ENCODE data around the gene SNAPC4.

SNAPC4 gene

GRCh38 chr9:136387217-136387616 is 12.8 kb downstream of the SNAPC4 start:
- Histone ChIP-seq H2BK120ac (ENCODE audit: low read depth, low read length) (no peak overlapping the region), H3K18ac (ENCODE audit: low read length) (no peak overlapping the region), H3K4me1 (ENCODE audit: control insufficient read depth in 2 of 2, insufficient read depth in 1 of 2, low read depth in 1 of 2, low read length in 2 of 2) (no peaks in the 10 kb centered on the region), H3K36me3 (replicated peaks in 1 of 2; ENCODE audit: control insufficient read depth in 2 of 2, insufficient read depth in 2 of 2, low read length in 2 of 2) (peaks cover 60 to 90% of the 10 kb centered on the region in 2 donors), H2AK5ac (ENCODE audit: low read depth, low read length) (no peak overlapping the region), H4K8ac (ENCODE audit: low read depth, low read length) (no peak overlapping the region), H3K9me3 (replicated peaks in 1 of 2; ENCODE audit: control insufficient read depth in 2 of 2, insufficient read depth in 1 of 2, low read depth in 1 of 2, low read length in 2 of 2) (no peaks in the 10 kb centered on the region), H2AFZ (ENCODE audit: low read length) (no peak overlapping the region), H4K91ac (ENCODE audit: low read depth, low read length, poor library complexity) (no peak overlapping the region), H2BK5ac (ENCODE audit: low read length) (no peak overlapping the region), H2BK15ac (ENCODE audit: low read length) (no peak overlapping the region), H3K4ac (ENCODE audit: low read length) (no peak overlapping the region), H2BK12ac (ENCODE audit: low read length) (no peak overlapping the region), H3K4me3 (ENCODE audit: low read length in 2 of 2) (no peak overlapping the region), H3K79me1 (ENCODE audit: low read depth, low read length) (peaks cover 3% of the 10 kb centered on the region), H3K4me2 (ENCODE audit: insufficient read depth, low read length, poor library complexity, severe bottlenecking) (no peak overlapping the region), H3K9ac (ENCODE audit: low read depth, low read length, poor library complexity) (no peak overlapping the region), H3K23ac (ENCODE audit: low read depth, low read length, poor library complexity) (no peak overlapping the region), H3K27ac (replicated peaks; ENCODE audit: low read length) (no peak overlapping the region), H3K27me3 (ENCODE audit: control insufficient read depth in 3 of 3, insufficient read depth in 3 of 3, low read depth in 1 of 3, low read length in 3 of 3) (no peaks in the 10 kb centered on the region), H3K14ac (ENCODE audit: low read length) (peak overlapping the region; percentile 56)
- WGBS, 2 donors (ENCODE audit: extremely low coverage in 2 of 2, insufficient read length in 2 of 2, insufficient replicate concordance in 1 of 2) = no CpG with 5 or more reads among the region's 19 CpGs
- DNase-seq (ENCODE audit: low spot score) = no peak

- Histone ChIP-seq H4K8ac (ENCODE audit: low read depth, low read length) (no peak overlapping the region), H3K14ac (ENCODE audit: low read length) (no peak overlapping the region), H2BK120ac (ENCODE audit: low read depth, low read length) (no peak overlapping the region), H3K9me3 (replicated peaks in 1 of 2; ENCODE audit: control insufficient read depth in 2 of 2, insufficient read depth in 1 of 2, low read depth in 1 of 2, low read length in 2 of 2) (no peaks in the 10 kb centered on the region), H2BK12ac (ENCODE audit: low read length) (no peak overlapping the region), H3K23ac (ENCODE audit: low read depth, low read length, poor library complexity) (no peak overlapping the region), H2AFZ (ENCODE audit: low read length) (no peak overlapping the region), H2BK15ac (ENCODE audit: low read length) (no peak overlapping the region), H3K36me3 (replicated peaks in 1 of 2; ENCODE audit: control insufficient read depth in 2 of 2, insufficient read depth in 2 of 2, low read length in 2 of 2) (peaks cover 63 to 90% of the 10 kb centered on the region in 2 donors), H3K4me2 (ENCODE audit: insufficient read depth, low read length, poor library complexity, severe bottlenecking) (no peak overlapping the region), H3K27ac (replicated peaks; ENCODE audit: low read length) (no peak overlapping the region), H3K27me3 (ENCODE audit: control insufficient read depth in 3 of 3, insufficient read depth in 3 of 3, low read depth in 1 of 3, low read length in 3 of 3) (no peaks in the 10 kb centered on the region), H4K91ac (ENCODE audit: low read depth, low read length, poor library complexity) (no peak overlapping the region), H3K4me1 (ENCODE audit: control insufficient read depth in 2 of 2, insufficient read depth in 1 of 2, low read depth in 1 of 2, low read length in 2 of 2) (no peaks in the 10 kb centered on the region), H3K4me3 (ENCODE audit: low read length in 2 of 2) (no peak overlapping the region), H3K9ac (ENCODE audit: low read depth, low read length, poor library complexity) (no peak overlapping the region), H2BK5ac (ENCODE audit: low read length) (no peak overlapping the region), H3K18ac (ENCODE audit: low read length) (no peak overlapping the region), H3K4ac (ENCODE audit: low read length) (no peak overlapping the region), H3K79me1 (ENCODE audit: low read depth, low read length) (no peaks in the 10 kb centered on the region), H2AK5ac (ENCODE audit: low read depth, low read length) (no peak overlapping the region)
- DNase-seq (ENCODE audit: low spot score) = no peak
- no CpG with 5 or more reads among the region's 13 CpGs for WGBS, 2 donors (ENCODE audit: extremely low coverage in 2 of 2, insufficient read length in 2 of 2, insufficient replicate concordance in 1 of 2)
Measured at GRCh38 chr9:136386018-136386417, 14.0 kb downstream of the SNAPC4 start.

DNA sequence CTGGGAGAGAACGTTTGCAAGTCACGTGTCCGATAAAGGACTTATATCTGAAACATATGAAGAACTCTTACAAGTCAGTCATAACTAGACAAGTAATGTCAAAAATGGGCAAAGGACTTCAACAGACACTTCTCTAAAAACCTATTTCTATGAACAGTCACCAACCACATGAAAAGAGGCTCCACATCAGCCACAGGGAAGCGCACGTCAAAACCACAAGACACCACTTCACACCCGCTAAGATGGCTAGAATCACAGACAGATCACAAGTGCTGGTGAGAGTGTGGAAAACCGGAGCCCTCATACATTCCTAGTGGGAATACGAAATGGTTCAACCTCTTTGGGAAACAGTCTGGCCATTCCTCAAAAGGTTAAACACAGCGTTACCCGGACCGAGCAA is 15.0 kb downstream of the SNAPC4 start:
- H2BK5ac ChIP-seq (ENCODE audit: low read length) = no peak overlapping the region

GRCh38 chr9:136383436-136383835 is 16.5 kb downstream of the SNAPC4 start:
- DNase-seq (ENCODE audit: low spot score) = no peak
- H3K36me3 ChIP-seq (replicated peaks in 1 of 2; ENCODE audit: control insufficient read depth in 2 of 2, insufficient read depth in 2 of 2, low read length in 2 of 2) = peaks cover 57 to 92% of the 10 kb centered on the region in 2 donors
- no peak overlapping the region for H3K18ac ChIP-seq (ENCODE audit: low read length)
- no CpG with 5 or more reads among the region's 20 CpGs for WGBS, 2 donors (ENCODE audit: extremely low coverage in 2 of 2, insufficient read length in 2 of 2, insufficient replicate concordance in 1 of 2)
- H3K9ac ChIP-seq (ENCODE audit: low read depth, low read length, poor library complexity) = no peak overlapping the region
- H3K4me1 ChIP-seq (ENCODE audit: control insufficient read depth in 2 of 2, insufficient read depth in 1 of 2, low read depth in 1 of 2, low read length in 2 of 2) = no peaks in the 10 kb centered on the region
- H2AFZ ChIP-seq (ENCODE audit: low read length) = no peak overlapping the region
- peak overlapping the region; percentile 92 for H4K8ac ChIP-seq (ENCODE audit: low read depth, low read length)
- no peaks in the 10 kb centered on the region for H3K9me3 ChIP-seq (replicated peaks in 1 of 2; ENCODE audit: control insufficient read depth in 2 of 2, insufficient read depth in 1 of 2, low read depth in 1 of 2, low read length in 2 of 2)
- no peaks in the 10 kb centered on the region for H3K79me1 ChIP-seq (ENCODE audit: low read depth, low read length)
- no peak overlapping the region for H3K14ac ChIP-seq (ENCODE audit: low read length)
- H3K27ac ChIP-seq (replicated peaks; ENCODE audit: low read length) = no peak overlapping the region
- H3K4ac ChIP-seq (ENCODE audit: low read length) = no peak overlapping the region
- no peak overlapping the region for H2BK15ac ChIP-seq (ENCODE audit: low read length)
- no peaks in the 10 kb centered on the region for H3K27me3 ChIP-seq (ENCODE audit: control insufficient read depth in 3 of 3, insufficient read depth in 3 of 3, low read depth in 1 of 3, low read length in 3 of 3)
- no peak overlapping the region for H2BK12ac ChIP-seq (ENCODE audit: low read length)
- H2BK5ac ChIP-seq (ENCODE audit: low read length) = no peak overlapping the region
- no peak overlapping the region for H4K91ac ChIP-seq (ENCODE audit: low read depth, low read length, poor library complexity)
- H2BK120ac ChIP-seq (ENCODE audit: low read depth, low read length) = no peak overlapping the region
- H3K4me2 ChIP-seq (ENCODE audit: insufficient read depth, low read length, poor library complexity, severe bottlenecking) = no peak overlapping the region
- H3K23ac ChIP-seq (ENCODE audit: low read depth, low read length, poor library complexity) = no peak overlapping the region
- H3K4me3 ChIP-seq (ENCODE audit: low read length in 2 of 2) = no peak overlapping the region
- H2AK5ac ChIP-seq (ENCODE audit: low read depth, low read length) = no peak overlapping the region

More for the DNA sequence above, 15.0 kb downstream of the SNAPC4 start:
- no peak overlapping the region for H3K14ac ChIP-seq (ENCODE audit: low read length)
- no peaks in the 10 kb centered on the region for H3K79me1 ChIP-seq (ENCODE audit: low read depth, low read length)
- no peak overlapping the region for H2BK15ac ChIP-seq (ENCODE audit: low read length)
- no peaks in the 10 kb centered on the region for H3K9me3 ChIP-seq (replicated peaks in 1 of 2; ENCODE audit: control insufficient read depth in 2 of 2, insufficient read depth in 1 of 2, low read depth in 1 of 2, low read length in 2 of 2)
- H3K9ac ChIP-seq (ENCODE audit: low read depth, low read length, poor library complexity) = no peak overlapping the region
- no peak overlapping the region for H2AFZ ChIP-seq (ENCODE audit: low read length)
- no peak overlapping the region for H2AK5ac ChIP-seq (ENCODE audit: low read depth, low read length)
- H3K4me1 ChIP-seq (ENCODE audit: control insufficient read depth in 2 of 2, insufficient read depth in 1 of 2, low read depth in 1 of 2, low read length in 2 of 2) = no peaks in the 10 kb centered on the region
- no peaks in the 10 kb centered on the region for H3K27me3 ChIP-seq (ENCODE audit: control insufficient read depth in 3 of 3, insufficient read depth in 3 of 3, low read depth in 1 of 3, low read length in 3 of 3)
- WGBS, 2 donors (ENCODE audit: extremely low coverage in 2 of 2, insufficient read length in 2 of 2, insufficient replicate concordance in 1 of 2) = no CpG with 5 or more reads among the region's 11 CpGs
- H2BK12ac ChIP-seq (ENCODE audit: low read length) = no peak overlapping the region
- no peak overlapping the region for H3K4ac ChIP-seq (ENCODE audit: low read length)
- H4K8ac ChIP-seq (ENCODE audit: low read depth, low read length) = no peak overlapping the region
- H3K4me2 ChIP-seq (ENCODE audit: insufficient read depth, low read length, poor library complexity, severe bottlenecking) = no peak overlapping the region
- no peak overlapping the region for H2BK120ac ChIP-seq (ENCODE audit: low read depth, low read length)
- no peak overlapping the region for H3K23ac ChIP-seq (ENCODE audit: low read depth, low read length, poor library complexity)
- no peak overlapping the region for H3K27ac ChIP-seq (replicated peaks; ENCODE audit: low read length)
- no peak overlapping the region for H3K4me3 ChIP-seq (ENCODE audit: low read length in 2 of 2)
- H4K91ac ChIP-seq (ENCODE audit: low read depth, low read length, poor library complexity) = no peak overlapping the region
- H3K36me3 ChIP-seq (replicated peaks in 1 of 2; ENCODE audit: control insufficient read depth in 2 of 2, insufficient read depth in 2 of 2, low read length in 2 of 2) = peaks cover 65 to 94% of the 10 kb centered on the region in 2 donors
- no peak for DNase-seq (ENCODE audit: low spot score)
- H3K18ac ChIP-seq (ENCODE audit: low read length) = no peak overlapping the region

Measured in neuronal stem cell (in vitro differentiated cells).